Measurements from ENCODE around the gene FOXO3. TPM values are rescaled to one million over a fixed set of nuclear protein-coding genes. Genes with fewer than 3 reads are reported as not detected.
A peak's percentile ranks its signal among the peaks of the same experiment; 100 is the strongest.
"Not testable (repeated sequence)": the region's sequence is repeated elsewhere in the genome, so short reads cannot be mapped to it uniquely, and the experiment has no call there.

The FOXO3 gene
- total RNA-seq, 1 donor from 2014 or later = 40.4 TPM

GRCh38 chr6:108555399-108556052, 5.2 kb upstream of the FOXO3 start:
- FAIRE-seq = no peak
- DNase-seq (ENCODE audit: low spot score in 2 of 2) = no peak

GRCh38 chr6:108556250-108556649, 4.5 kb upstream of the FOXO3 start:
- FAIRE-seq (no peak), DNase-seq (ENCODE audit: low spot score in 2 of 2) (no peak)

- no peak for DNase-seq (ENCODE audit: low spot score in 2 of 2)
- FAIRE-seq = no peak
Observed at GRCh38 chr6:108556866-108557493, 3.7 kb upstream of the FOXO3 start.

- DNase-seq (ENCODE audit: low spot score in 2 of 2) (peak; percentile 80 to 88), FAIRE-seq (no peak)
Observed at GRCh38 chr6:108557494-108558371, 3.0 kb upstream of the FOXO3 start.

- no peak for FAIRE-seq
- peak; percentile 89 to 93 for DNase-seq (ENCODE audit: low spot score in 2 of 2)
Observed at GRCh38 chr6:108558372-108559096, 2.2 kb upstream of the FOXO3 start.

GRCh38 chr6:108559097-108559883, 1.4 kb upstream of the FOXO3 start:
- DNase-seq (ENCODE audit: low spot score in 2 of 2) (peak; percentile 81 to 93), FAIRE-seq (no peak)

GRCh38 chr6:108559884-108560462, 744 bp upstream of the FOXO3 start:
- DNase-seq (ENCODE audit: low spot score in 2 of 2) = peak; percentile 17 to 51
- FAIRE-seq = no peak

GRCh38 chr6:108561309-108561647, 561 bp downstream of the FOXO3 start:
- not testable (repeated sequence) for FAIRE-seq; DNase-seq (ENCODE audit: low spot score in 2 of 2)

GRCh38 chr6:108561742-108562502, 1.2 kb downstream of the FOXO3 start:
- no peak for FAIRE-seq

GRCh38 chr6:108562503-108562993, 1.8 kb downstream of the FOXO3 start:
- FAIRE-seq (no peak), DNase-seq (ENCODE audit: low spot score in 2 of 2) (peak in 1 of 2 donors; percentile 36)

More at GRCh38 chr6:108561742-108562502, 1.2 kb downstream of the FOXO3 start:
- DNase-seq (ENCODE audit: low spot score in 2 of 2) = no peak

GRCh38 chr6:108563292-108563691, 2.6 kb downstream of the FOXO3 start:
- FAIRE-seq = no peak

GRCh38 chr6:108564178-108564577, 3.5 kb downstream of the FOXO3 start:
- FAIRE-seq (no peak), DNase-seq (ENCODE audit: low spot score in 2 of 2) (peak in 1 of 2 donors; percentile 23)

More at GRCh38 chr6:108563292-108563691, 2.6 kb downstream of the FOXO3 start:
- DNase-seq (ENCODE audit: low spot score in 2 of 2) = no peak

- no peak for FAIRE-seq
- DNase-seq (ENCODE audit: low spot score in 2 of 2) = no peak
Observed at GRCh38 chr6:108565091-108565766, 4.5 kb downstream of the FOXO3 start.

- DNase-seq (ENCODE audit: low spot score in 2 of 2) (peak in 1 of 2 donors; percentile 24), FAIRE-seq (no peak)
Observed at GRCh38 chr6:108565893-108566292, 5.2 kb downstream of the FOXO3 start.

GRCh38 chr6:108566406-108566805, 5.7 kb downstream of the FOXO3 start:
- no peak for FAIRE-seq
- DNase-seq (ENCODE audit: low spot score in 2 of 2) = no peak

- no peak for FAIRE-seq
Observed at GRCh38 chr6:108568101-108568500, 7.4 kb downstream of the FOXO3 start.

GRCh38 chr6:108568551-108569305, 8.0 kb downstream of the FOXO3 start:
- FAIRE-seq (no peak), DNase-seq (ENCODE audit: low spot score in 2 of 2) (no peak)

More at GRCh38 chr6:108568101-108568500, 7.4 kb downstream of the FOXO3 start:
- no peak for DNase-seq (ENCODE audit: low spot score in 2 of 2)
